ENCODE results near the gene IL17REL.

- TF ChIP-seq CTCF (IDR thresholded peaks at IDR 0.05) (no peak), POLR2A (IDR thresholded peaks at IDR 0.05) (no peak)
Observed at GRCh38 chr22:50009251-50009650, 3.3 kb downstream of the IL17REL start.
